Retinal pigment epithelial cell (primary cell): ENCODE measurements around the gene CEP135.
A peak's percentile ranks its signal among the peaks of the same experiment; 100 is the strongest.

Source experiments
- DNase-seq: peaks from one replicate; pipeline ENCODE4 v3.0.0-alpha.2; 2010; ENCODE audit warnings: low read depth
- H3K4me3 ChIP-seq: 2 replicates; pipeline ENCODE4 v1.5.1; 2011; ENCODE audit warnings: mild to moderate bottlenecking, low read length, control low read depth, moderate library complexity
- TF ChIP-seq, protein P1 (sequence below): conservative IDR thresholded peaks from 2 replicates; pipeline ENCODE4 v1.5.1; 2011; ENCODE audit warnings: low read depth, low read length, control low read depth, inconsistent platforms

CEP135 gene, protein sequence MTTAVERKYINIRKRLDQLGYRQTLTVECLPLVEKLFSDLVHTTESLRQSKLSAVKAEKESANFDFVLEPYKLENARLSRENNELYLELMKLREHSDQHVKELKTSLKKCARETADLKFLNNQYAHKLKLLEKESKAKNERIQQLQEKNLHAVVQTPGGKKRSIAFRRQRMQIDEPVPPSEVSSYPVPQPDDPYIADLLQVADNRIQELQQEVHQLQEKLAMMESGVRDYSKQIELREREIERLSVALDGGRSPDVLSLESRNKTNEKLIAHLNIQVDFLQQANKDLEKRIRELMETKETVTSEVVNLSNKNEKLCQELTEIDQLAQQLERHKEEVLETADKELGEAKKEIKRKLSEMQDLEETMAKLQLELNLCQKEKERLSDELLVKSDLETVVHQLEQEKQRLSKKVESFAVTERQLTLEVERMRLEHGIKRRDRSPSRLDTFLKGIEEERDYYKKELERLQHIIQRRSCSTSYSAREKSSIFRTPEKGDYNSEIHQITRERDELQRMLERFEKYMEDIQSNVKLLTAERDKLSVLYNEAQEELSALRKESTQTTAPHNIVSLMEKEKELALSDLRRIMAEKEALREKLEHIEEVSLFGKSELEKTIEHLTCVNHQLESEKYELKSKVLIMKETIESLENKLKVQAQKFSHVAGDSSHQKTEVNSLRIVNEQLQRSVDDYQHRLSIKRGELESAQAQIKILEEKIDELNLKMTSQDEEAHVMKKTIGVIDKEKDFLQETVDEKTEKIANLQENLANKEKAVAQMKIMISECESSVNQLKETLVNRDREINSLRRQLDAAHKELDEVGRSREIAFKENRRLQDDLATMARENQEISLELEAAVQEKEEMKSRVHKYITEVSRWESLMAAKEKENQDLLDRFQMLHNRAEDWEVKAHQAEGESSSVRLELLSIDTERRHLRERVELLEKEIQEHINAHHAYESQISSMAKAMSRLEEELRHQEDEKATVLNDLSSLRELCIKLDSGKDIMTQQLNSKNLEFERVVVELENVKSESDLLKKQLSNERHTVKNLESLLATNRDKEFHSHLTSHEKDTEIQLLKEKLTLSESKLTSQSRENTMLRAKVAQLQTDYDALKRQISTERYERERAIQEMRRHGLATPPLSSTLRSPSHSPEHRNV

DNA sequence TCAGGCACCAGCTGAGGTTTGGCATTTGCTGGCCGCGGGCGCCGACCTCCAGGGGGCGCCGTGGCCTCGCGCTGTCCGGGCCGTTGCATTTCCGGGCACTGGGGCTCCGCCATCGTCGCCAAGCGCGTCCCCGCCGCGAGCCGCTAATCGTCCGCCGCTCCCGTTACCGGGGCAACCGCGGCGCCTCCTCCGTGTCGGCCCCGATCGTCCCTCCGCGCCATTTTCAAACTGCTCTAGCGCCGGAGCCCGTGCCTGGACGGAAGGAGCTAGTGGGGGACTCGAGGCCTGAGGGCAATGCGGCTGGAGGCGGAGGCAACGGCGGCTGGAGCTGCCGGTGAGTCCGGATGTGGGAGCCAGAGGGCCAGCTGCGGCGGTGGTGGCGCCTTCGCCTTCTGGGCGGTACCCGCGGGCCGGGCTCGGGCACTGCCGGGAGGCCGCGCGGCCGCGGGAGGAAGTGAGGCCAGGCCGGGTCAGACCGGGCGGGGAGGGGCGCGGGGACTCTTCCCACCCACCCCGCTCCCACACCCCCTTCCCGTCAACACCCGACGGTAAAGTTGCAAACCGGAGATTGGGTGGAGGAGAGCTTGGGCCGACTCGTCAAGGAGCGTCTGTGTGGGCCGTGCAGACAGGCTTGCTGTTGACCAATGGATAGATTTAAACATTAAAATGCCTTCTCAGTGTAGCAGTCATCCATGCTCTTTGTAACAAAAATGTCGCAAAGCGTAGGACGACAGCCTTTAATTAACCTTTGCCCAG is at the start of gene CEP135:
CEP135 (plus strand) TSS at position 220 of the 756 bp plus-strand sequence. CDS start 3,186 bp downstream, outside the sequence.
- peak within 1 kb of the TSS; percentile 79 for H3K4me3 ChIP-seq
- peak; percentile 65 for DNase-seq
- TF ChIP-seq, protein P1, sequence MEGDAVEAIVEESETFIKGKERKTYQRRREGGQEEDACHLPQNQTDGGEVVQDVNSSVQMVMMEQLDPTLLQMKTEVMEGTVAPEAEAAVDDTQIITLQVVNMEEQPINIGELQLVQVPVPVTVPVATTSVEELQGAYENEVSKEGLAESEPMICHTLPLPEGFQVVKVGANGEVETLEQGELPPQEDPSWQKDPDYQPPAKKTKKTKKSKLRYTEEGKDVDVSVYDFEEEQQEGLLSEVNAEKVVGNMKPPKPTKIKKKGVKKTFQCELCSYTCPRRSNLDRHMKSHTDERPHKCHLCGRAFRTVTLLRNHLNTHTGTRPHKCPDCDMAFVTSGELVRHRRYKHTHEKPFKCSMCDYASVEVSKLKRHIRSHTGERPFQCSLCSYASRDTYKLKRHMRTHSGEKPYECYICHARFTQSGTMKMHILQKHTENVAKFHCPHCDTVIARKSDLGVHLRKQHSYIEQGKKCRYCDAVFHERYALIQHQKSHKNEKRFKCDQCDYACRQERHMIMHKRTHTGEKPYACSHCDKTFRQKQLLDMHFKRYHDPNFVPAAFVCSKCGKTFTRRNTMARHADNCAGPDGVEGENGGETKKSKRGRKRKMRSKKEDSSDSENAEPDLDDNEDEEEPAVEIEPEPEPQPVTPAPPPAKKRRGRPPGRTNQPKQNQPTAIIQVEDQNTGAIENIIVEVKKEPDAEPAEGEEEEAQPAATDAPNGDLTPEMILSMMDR: peak; percentile 86

DNA sequence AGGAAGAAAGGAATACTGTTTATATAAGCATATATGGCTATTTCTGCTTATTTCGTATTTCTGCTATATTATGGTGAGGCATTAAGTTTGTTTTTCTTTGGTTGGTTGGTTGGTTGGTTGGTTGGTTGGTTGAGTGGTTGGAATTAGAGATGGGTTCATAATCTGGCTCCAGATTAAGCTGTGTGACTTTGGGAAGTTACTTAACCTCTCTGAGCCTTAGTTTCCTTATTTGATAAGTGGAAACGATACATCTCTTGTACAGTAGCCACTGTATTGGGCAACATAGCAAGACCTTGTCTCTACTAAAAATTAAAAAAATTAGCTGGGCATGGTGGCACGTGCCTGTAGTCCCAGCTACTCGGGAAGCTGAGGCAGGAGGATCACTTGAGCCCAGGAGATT is 46.1 kb upstream of the CEP135 start:
- no peak overlapping the region for H3K4me3 ChIP-seq
- DNase-seq: no peak
- TF ChIP-seq, protein P1: no peak

DNA sequence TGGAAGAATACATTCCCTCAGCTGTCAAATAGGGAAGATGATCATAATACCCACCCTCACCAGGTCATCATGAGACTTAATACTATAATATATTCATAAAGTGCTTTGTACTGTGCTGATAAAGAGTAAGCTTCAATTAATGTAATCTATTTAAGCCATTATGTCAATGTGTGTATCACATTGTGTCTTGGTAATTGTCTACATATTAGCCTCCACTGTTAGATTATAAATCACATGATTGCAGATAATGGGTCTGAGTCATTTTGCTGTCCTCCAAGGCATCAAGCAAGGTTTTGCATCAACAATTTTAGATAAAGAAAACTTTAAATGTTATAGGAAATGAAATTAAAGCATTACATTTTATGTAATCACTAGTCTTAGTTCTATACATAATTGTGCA is 45.2 kb upstream of the CEP135 start:
- H3K4me3 ChIP-seq: no peak overlapping the region
- TF ChIP-seq, protein P1: no peak
- no peak for DNase-seq

DNA sequence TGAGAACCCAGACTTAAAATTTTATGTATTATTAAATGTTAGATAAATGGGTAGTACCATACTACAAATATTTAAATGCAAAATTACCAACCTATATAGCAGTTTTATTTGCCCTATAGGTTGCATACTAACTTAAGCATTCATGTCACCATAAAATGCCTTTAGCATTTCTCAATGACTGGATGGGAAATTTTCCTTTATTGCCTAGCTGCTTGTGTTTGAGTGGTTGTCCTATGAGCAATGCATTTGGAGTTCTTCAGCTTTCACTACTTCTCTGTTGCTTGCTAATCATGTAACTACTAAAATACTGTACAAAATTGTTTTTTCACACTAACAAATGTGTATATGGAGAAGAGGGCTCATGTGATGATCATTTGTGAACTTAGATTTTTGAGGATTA is 44.2 kb upstream of the CEP135 start:
- TF ChIP-seq, protein P1: no peak
- H3K4me3 ChIP-seq: no peak overlapping the region
- no peak for DNase-seq

DNA sequence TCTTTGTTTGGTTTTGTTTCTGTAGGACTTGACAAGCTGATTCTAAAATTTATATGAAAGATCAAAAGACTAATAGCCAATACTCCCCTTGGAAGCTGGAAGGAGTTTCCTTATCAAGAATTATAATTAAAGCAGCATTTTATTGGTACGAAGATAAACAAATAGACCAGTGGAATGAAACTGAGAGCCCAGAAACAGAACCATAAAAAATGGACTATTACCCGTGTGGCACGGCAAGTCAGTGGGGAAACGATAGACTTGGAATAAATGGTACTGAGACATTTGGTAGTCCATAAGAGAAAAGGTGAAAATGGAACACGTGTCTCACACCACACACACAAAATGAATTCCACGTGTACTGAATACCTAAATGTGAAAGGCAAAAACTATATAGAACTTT is 42.4 kb upstream of the CEP135 start:
- DNase-seq: no peak
- TF ChIP-seq, protein P1: no peak
- H3K4me3 ChIP-seq: no peak overlapping the region

DNA sequence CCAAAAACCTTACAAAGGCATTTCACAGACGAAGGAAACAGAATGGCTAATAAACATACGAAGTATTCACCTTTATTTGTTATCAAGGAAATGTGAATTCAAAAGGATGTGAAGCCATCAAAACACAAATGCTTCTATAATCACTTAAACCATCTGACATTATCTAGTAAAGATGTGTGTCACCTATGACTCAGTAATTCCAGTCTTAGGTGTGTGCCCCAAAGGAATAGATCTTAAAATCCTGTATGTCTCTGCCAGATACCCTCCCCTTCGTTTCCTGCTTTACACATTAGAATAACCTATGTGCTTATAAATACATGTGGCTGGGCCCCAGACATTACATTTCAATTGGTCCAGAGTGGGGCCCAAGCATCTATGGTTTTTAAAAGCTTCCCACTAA is 41.8 kb upstream of the CEP135 start:
- no peak overlapping the region for H3K4me3 ChIP-seq
- DNase-seq: no peak
- TF ChIP-seq, protein P1: no peak
